Right lung (tissue), 5 donors: ENCODE measurements around the gene GUCA2B. TPM values are rescaled to one million over a fixed set of nuclear protein-coding genes. Genes with fewer than 3 reads are reported as not detected.

Experiments used
- DNase-seq, 2 donors: peaks; one replicate each; pipeline ENCODE4 v3.0.0-alpha.2; 2013
- polyA plus RNA-seq, 5 donors: library from polyadenylated mRNA; unstranded; fragments of 120-200 nt; gene quantifications; one replicate each; pipeline versions ENCODE4 v1.2.1 to v1.2.3, GENCODE V29; 2013; ENCODE audit warnings: inconsistent platforms in 1 of 5, low replicate concordance in 1 of 5; ENCODE audit not compliant: insufficient read length in 5 of 5, insufficient read depth in 1 of 5

The GUCA2B gene
- polyA plus RNA-seq, 5 donors: not detected

GRCh38 chr1:42184616-42185015, 31.4 kb downstream of the GUCA2B start:
- no peak for DNase-seq

GRCh38 chr1:42186152-42186551, 32.9 kb downstream of the GUCA2B start:
- no peak for DNase-seq

- no peak for DNase-seq
These were observed 37.0 kb downstream of the GUCA2B start for GRCh38 chr1:42189931-42190853.

GRCh38 chr1:42191319-42191718, 38.1 kb downstream of the GUCA2B start:
- DNase-seq: no peak

GRCh38 chr1:42192106-42192505, 38.9 kb downstream of the GUCA2B start:
- no peak for DNase-seq

- no peak for DNase-seq
These were observed 42.6 kb downstream of the GUCA2B start for GRCh38 chr1:42195841-42196240.

GRCh38 chr1:42198251-42198650, 45.0 kb downstream of the GUCA2B start:
- DNase-seq: no peak

GRCh38 chr1:42201986-42202385, 48.8 kb downstream of the GUCA2B start:
- no peak for DNase-seq

Other genes with a start within 250 kb of the GUCA2B start
- gene HIVEP3, start 234.5 kb upstream of the GUCA2B start, polyA plus RNA-seq: 1 to 10 TPM; 6.3 to 7.6 (median 6.7) TPM
- gene GUCA2A, start 11.3 kb downstream of the GUCA2B start, polyA plus RNA-seq: 1 to 10 TPM in 2 of 5 donors, under 1 TPM in 2, not detected in 1; 0.28 to 1.5 (median 0.74) TPM
- gene FOXJ3, start 181.8 kb downstream of the GUCA2B start, polyA plus RNA-seq: 10 to 100 TPM; 45.0 to 69.4 (median 54.6) TPM
- under 1 TPM; 0.38 to 0.84 (median 0.73) TPM for gene RIMKLA, start 227.4 kb downstream of the GUCA2B start, polyA plus RNA-seq